Nephron (organoid): ENCODE results near the gene ERG28.

ENCODE experiments used
- H3K27ac Mint-ChIP-seq, 3 experiments: 2 replicates each; pipeline ENCODE4 v1.8.0; 2020; ENCODE audit warnings: mixed read lengths in 3 of 3, mild to moderate bottlenecking in 2 of 3, moderate library complexity in 1 of 3
- H3K27me3 Mint-ChIP-seq: 2 replicates; pipeline ENCODE4 v1.8.0; 2021; ENCODE audit warnings: low read depth, mild to moderate bottlenecking, moderate library complexity, mixed read lengths
- H3K36me3 Mint-ChIP-seq: 2 replicates; pipeline ENCODE4 v1.8.0; 2020; ENCODE audit warnings: low read depth, mixed read lengths
- H3K4me1 Mint-ChIP-seq: 2 replicates; pipeline ENCODE4 v1.8.0; 2020; ENCODE audit warnings: mixed read lengths
- H3K4me3 Mint-ChIP-seq, 3 experiments: 2 replicates each; pipeline ENCODE4 v1.8.0; 2020; ENCODE audit warnings: mild to moderate bottlenecking in 3 of 3, mixed read lengths in 3 of 3, moderate library complexity in 2 of 3
- H3K9me3 Mint-ChIP-seq: 2 replicates; pipeline ENCODE4 v1.8.0; 2020; ENCODE audit warnings: mixed read lengths
- CTCF ChIP-seq, 3 experiments: fragments of 200-600 bp; sonication (generic); IDR thresholded peaks; one replicate each; pipeline ENCODE4 v1.5.0; 2021; ENCODE audit warnings: antibody characterized with exemption in 3 of 3; ENCODE audit not compliant: unreplicated experiment in 3 of 3

ERG28 gene

GRCh38 chr14:75690010-75690409 is 29.3 kb upstream of the ERG28 start:
- H3K27me3 Mint-ChIP-seq = no peaks in the 10 kb centered on the region
- peaks cover 7% of the 10 kb centered on the region for H3K9me3 Mint-ChIP-seq
- no peak overlapping the region for H3K27ac Mint-ChIP-seq
- H3K4me1 Mint-ChIP-seq = no peaks in the 10 kb centered on the region
- H3K4me3 Mint-ChIP-seq = no peak overlapping the region
- peaks cover 72% of the 10 kb centered on the region for H3K36me3 Mint-ChIP-seq
- no peak for TF ChIP-seq CTCF (IDR thresholded peaks at IDR 0.05; ENCODE audit: unreplicated experiment in 3 of 3)

- H3K9me3 Mint-ChIP-seq = peaks cover 3% of the 10 kb centered on the region
- no peak for TF ChIP-seq CTCF (IDR thresholded peaks at IDR 0.05; ENCODE audit: unreplicated experiment in 3 of 3)
- H3K27ac Mint-ChIP-seq = peak overlapping the region in 2 of 3 experiments; percentile 30 to 47
- H3K4me1 Mint-ChIP-seq = no peaks in the 10 kb centered on the region
- no peak overlapping the region for H3K4me3 Mint-ChIP-seq
- peaks cover 70% of the 10 kb centered on the region for H3K36me3 Mint-ChIP-seq
- no peaks in the 10 kb centered on the region for H3K27me3 Mint-ChIP-seq
These were observed 28.3 kb upstream of the ERG28 start for GRCh38 chr14:75689012-75689411.

- Mint-ChIP-seq H3K27ac (no peak overlapping the region), H3K4me3 (no peak overlapping the region), H3K36me3 (peaks cover 66% of the 10 kb centered on the region), H3K27me3 (no peaks in the 10 kb centered on the region), H3K4me1 (no peaks in the 10 kb centered on the region), H3K9me3 (no peaks in the 10 kb centered on the region)
- no peak for TF ChIP-seq CTCF (IDR thresholded peaks at IDR 0.05; ENCODE audit: unreplicated experiment in 3 of 3)
These were observed 25.2 kb upstream of the ERG28 start for GRCh38 chr14:75685910-75686309.

- H3K4me1 Mint-ChIP-seq = no peaks in the 10 kb centered on the region
- H3K27ac Mint-ChIP-seq = no peak overlapping the region
- H3K27me3 Mint-ChIP-seq = no peaks in the 10 kb centered on the region
- H3K4me3 Mint-ChIP-seq = no peak overlapping the region
- peaks cover 4% of the 10 kb centered on the region for H3K9me3 Mint-ChIP-seq
- TF ChIP-seq CTCF (IDR thresholded peaks at IDR 0.05; ENCODE audit: unreplicated experiment in 3 of 3) = no peak
- H3K36me3 Mint-ChIP-seq = peaks cover 56% of the 10 kb centered on the region
These were observed 14.7 kb upstream of the ERG28 start for GRCh38 chr14:75675265-75675960.

GRCh38 chr14:75673345-75674035 is 12.8 kb upstream of the ERG28 start:
- no peak overlapping the region for H3K27ac Mint-ChIP-seq
- peaks cover 70% of the 10 kb centered on the region for H3K36me3 Mint-ChIP-seq
- H3K27me3 Mint-ChIP-seq = no peaks in the 10 kb centered on the region
- peaks cover 4% of the 10 kb centered on the region for H3K9me3 Mint-ChIP-seq
- H3K4me1 Mint-ChIP-seq = no peaks in the 10 kb centered on the region
- no peak for TF ChIP-seq CTCF (IDR thresholded peaks at IDR 0.05; ENCODE audit: unreplicated experiment in 3 of 3)
- no peak overlapping the region for H3K4me3 Mint-ChIP-seq
